ENCODE results near the gene CLNK. TPM values are rescaled to one million over a fixed set of nuclear protein-coding genes. Genes with fewer than 3 reads are reported as not detected.

Gene CLNK
- total RNA-seq, 2 experiments from 2014 or later: 0.05 to 0.17 TPM

DNA sequence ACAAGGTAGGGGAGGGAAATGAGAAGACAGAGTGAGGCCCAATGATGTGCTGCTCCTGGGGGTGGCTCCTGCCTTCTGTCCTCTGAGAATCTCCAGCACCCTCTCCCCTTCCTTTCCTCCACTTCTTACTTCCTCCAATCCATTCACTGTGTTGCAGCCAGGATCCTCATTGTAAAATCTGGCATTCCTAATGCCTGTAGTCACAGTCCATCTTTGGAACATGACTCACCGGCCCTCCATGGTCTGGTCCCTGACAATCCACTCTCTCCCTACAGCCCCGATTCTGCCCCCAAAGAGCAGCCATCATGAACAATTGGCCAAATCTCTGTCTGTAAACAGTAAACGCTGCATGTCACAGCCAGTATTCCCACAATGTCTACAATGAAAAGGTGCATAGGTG is 72.9 kb downstream of the CLNK start:
- intact Hi-C loops (cut with DNase I, micrococcal nuclease): no loop called here
- H3K4me1 Mint-ChIP-seq (ENCODE audit: low read depth): no peaks in the 10 kb centered on the region
- no peak overlapping the region for H3K4me3 ChIP-seq (ENCODE audit: low read length)
- H3K9me3 Mint-ChIP-seq: no peaks in the 10 kb centered on the region
- DNase-seq: no peak
- H3K9me3 ChIP-seq (ENCODE audit: control insufficient read depth in 1 of 2, insufficient read depth in 1 of 2, low read length in 2 of 2): no peaks in the 10 kb centered on the region
- POLR2A ChIA-PET: no interaction called here
- no peak for ATAC-seq (ENCODE audit: poor library complexity)
- TF ChIP-seq, protein P1, sequence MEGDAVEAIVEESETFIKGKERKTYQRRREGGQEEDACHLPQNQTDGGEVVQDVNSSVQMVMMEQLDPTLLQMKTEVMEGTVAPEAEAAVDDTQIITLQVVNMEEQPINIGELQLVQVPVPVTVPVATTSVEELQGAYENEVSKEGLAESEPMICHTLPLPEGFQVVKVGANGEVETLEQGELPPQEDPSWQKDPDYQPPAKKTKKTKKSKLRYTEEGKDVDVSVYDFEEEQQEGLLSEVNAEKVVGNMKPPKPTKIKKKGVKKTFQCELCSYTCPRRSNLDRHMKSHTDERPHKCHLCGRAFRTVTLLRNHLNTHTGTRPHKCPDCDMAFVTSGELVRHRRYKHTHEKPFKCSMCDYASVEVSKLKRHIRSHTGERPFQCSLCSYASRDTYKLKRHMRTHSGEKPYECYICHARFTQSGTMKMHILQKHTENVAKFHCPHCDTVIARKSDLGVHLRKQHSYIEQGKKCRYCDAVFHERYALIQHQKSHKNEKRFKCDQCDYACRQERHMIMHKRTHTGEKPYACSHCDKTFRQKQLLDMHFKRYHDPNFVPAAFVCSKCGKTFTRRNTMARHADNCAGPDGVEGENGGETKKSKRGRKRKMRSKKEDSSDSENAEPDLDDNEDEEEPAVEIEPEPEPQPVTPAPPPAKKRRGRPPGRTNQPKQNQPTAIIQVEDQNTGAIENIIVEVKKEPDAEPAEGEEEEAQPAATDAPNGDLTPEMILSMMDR (IDR thresholded peaks at IDR 0.05): no peak
- no peaks in the 10 kb centered on the region for H3K36me3 Mint-ChIP-seq (ENCODE audit: low read depth)
- H3K27ac Mint-ChIP-seq: no peak overlapping the region
- H3K36me3 ChIP-seq (ENCODE audit: insufficient read depth, low read length): no peaks in the 10 kb centered on the region
- no peaks in the 10 kb centered on the region for H3K27me3 ChIP-seq (ENCODE audit: control insufficient read depth in 1 of 2, insufficient read depth in 2 of 2, low read length in 2 of 2)
- H3K27ac ChIP-seq (ENCODE audit: low read depth in 1 of 2, low read length in 2 of 2): no peak overlapping the region
- H3K4me3 Mint-ChIP-seq: no peak overlapping the region
- H3K27me3 Mint-ChIP-seq: no peaks in the 10 kb centered on the region
- H3K4me1 ChIP-seq (ENCODE audit: insufficient read depth, low read length): no peaks in the 10 kb centered on the region
- CTCF ChIA-PET: no interaction called here

DNA sequence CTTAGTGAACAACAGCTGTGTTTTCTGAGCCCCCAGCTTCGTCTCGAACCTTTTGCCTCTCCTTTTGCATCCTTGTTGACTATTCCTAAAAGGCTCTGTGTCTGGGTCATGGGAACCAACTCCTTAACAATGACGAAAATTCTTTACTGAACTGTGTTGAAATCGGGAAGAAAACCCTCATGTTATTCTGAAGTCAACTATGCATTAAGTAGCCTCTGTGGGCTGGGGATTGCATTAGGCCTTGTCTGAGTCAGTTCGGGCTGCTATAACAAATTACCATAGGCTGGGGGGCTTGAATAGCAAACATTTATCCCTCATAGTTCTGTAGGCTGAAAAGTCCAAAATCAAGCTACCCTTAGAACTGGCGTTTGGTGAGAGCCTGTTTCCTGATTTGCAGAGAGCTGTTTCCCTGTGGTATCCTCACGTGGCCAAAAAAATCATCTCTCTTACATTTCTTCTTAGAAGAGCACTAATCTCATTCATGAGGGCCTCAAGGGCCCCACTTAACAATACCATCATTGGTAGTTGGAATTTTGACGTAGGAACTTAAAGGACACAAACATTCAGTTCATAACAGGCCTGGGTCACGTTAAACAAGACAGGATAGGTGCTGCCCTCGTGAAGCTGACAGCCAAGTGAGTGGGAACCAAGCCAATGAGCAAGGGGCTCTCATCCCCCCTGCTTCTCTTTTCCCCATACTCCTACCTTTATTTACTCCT is 75.9 kb downstream of the CLNK start:
- intact Hi-C loops (cut with DNase I, micrococcal nuclease): no loop called here
- ATAC-seq (ENCODE audit: poor library complexity) (no peak), DNase-seq (no peak)
- Mint-ChIP-seq H3K4me3 (no peak overlapping the region), H3K9me3 (no peaks in the 10 kb centered on the region), H3K27me3 (no peaks in the 10 kb centered on the region), H3K36me3 (ENCODE audit: low read depth) (no peaks in the 10 kb centered on the region), H3K27ac (no peak overlapping the region), H3K4me1 (ENCODE audit: low read depth) (no peaks in the 10 kb centered on the region)
- TF ChIP-seq, protein P1 (IDR thresholded peaks at IDR 0.05): no peak
- Histone ChIP-seq H3K27ac (ENCODE audit: low read depth in 1 of 2, low read length in 2 of 2) (no peak overlapping the region), H3K4me3 (ENCODE audit: low read length) (no peak overlapping the region), H3K9me3 (ENCODE audit: control insufficient read depth in 1 of 2, insufficient read depth in 1 of 2, low read length in 2 of 2) (no peaks in the 10 kb centered on the region), H3K36me3 (ENCODE audit: insufficient read depth, low read length) (no peaks in the 10 kb centered on the region), H3K27me3 (ENCODE audit: control insufficient read depth in 1 of 2, insufficient read depth in 2 of 2, low read length in 2 of 2) (no peaks in the 10 kb centered on the region), H3K4me1 (ENCODE audit: insufficient read depth, low read length) (no peaks in the 10 kb centered on the region)
- POLR2A ChIA-PET: no interaction called here
- CTCF ChIA-PET: no interaction called here

DNA sequence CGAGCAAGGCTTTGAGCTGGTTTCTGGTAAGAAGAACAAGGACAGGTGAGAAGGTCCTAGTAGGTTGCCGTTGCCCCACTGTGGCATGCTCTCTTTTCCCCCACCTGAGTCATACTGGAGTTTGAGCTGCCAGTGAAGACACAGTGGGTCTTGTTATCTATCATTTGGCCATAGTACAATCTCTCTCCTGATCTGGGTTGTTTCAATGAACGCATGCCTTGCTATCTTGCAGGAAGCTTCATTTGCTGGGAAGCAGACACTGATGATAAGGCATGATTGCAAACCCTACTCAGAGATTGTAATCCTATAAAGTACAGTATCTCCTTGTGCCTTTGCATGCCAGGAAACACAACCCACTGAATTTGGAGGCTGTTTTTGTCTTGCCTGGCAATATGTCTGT is 77.4 kb downstream of the CLNK start:
- TF ChIP-seq, protein P1 (IDR thresholded peaks at IDR 0.05): no peak
- Histone ChIP-seq H3K4me3 (ENCODE audit: low read length) (no peak overlapping the region), H3K27me3 (ENCODE audit: control insufficient read depth in 1 of 2, insufficient read depth in 2 of 2, low read length in 2 of 2) (no peaks in the 10 kb centered on the region), H3K27ac (ENCODE audit: low read depth in 1 of 2, low read length in 2 of 2) (no peak overlapping the region), H3K4me1 (ENCODE audit: insufficient read depth, low read length) (no peaks in the 10 kb centered on the region), H3K36me3 (ENCODE audit: insufficient read depth, low read length) (no peaks in the 10 kb centered on the region), H3K9me3 (ENCODE audit: control insufficient read depth in 1 of 2, insufficient read depth in 1 of 2, low read length in 2 of 2) (no peaks in the 10 kb centered on the region)
- no peak for ATAC-seq (ENCODE audit: poor library complexity)
- Mint-ChIP-seq H3K36me3 (ENCODE audit: low read depth) (no peaks in the 10 kb centered on the region), H3K9me3 (peaks cover 1% of the 10 kb centered on the region), H3K4me3 (no peak overlapping the region), H3K27me3 (no peaks in the 10 kb centered on the region), H3K4me1 (ENCODE audit: low read depth) (no peaks in the 10 kb centered on the region), H3K27ac (no peak overlapping the region)
- ChIA-PET CTCF (no interaction called here), POLR2A (no interaction called here)
- intact Hi-C loops (cut with DNase I, micrococcal nuclease): no loop called here
- DNase-seq: no peak

Measured in CD4-positive, alpha-beta T cell (primary cell).